Activated naive CD8-positive, alpha-beta T cell (primary cell): ENCODE measurements around the gene CHCHD6.

Source experiments
- H3K27ac Mint-ChIP-seq: one replicate; pipeline ENCODE4 v1.8.0; 2021; ENCODE audit warnings: mixed read lengths
- H3K27me3 Mint-ChIP-seq: one replicate; pipeline ENCODE4 v1.8.0; 2021; ENCODE audit warnings: mixed read lengths
- H3K36me3 Mint-ChIP-seq: one replicate; pipeline ENCODE4 v1.8.0; 2021; ENCODE audit warnings: mixed read lengths
- H3K4me1 Mint-ChIP-seq: one replicate; pipeline ENCODE4 v1.8.0; 2021; ENCODE audit warnings: low read depth, mixed read lengths
- H3K4me3 Mint-ChIP-seq: one replicate; pipeline ENCODE4 v1.8.0; 2021; ENCODE audit warnings: mild to moderate bottlenecking, mixed read lengths
- H3K9me3 Mint-ChIP-seq: one replicate; pipeline ENCODE4 v1.8.0; 2021; ENCODE audit warnings: low read depth, mixed read lengths

CHCHD6 gene

GRCh38 chr3:126928921-126929474 is 225.0 kb downstream of the CHCHD6 start:
- no peak overlapping the region for H3K27ac Mint-ChIP-seq
- H3K9me3 Mint-ChIP-seq, result no peaks in the 10 kb centered on the region

GRCh38 chr3:126930936-126931600 is 227.0 kb downstream of the CHCHD6 start:
- no peak overlapping the region for H3K4me3 Mint-ChIP-seq
- no peaks in the 10 kb centered on the region for H3K27me3 Mint-ChIP-seq
- peaks cover 2% of the 10 kb centered on the region for H3K36me3 Mint-ChIP-seq

More at GRCh38 chr3:126928921-126929474, 225.0 kb downstream of the CHCHD6 start:
- H3K4me1 Mint-ChIP-seq, result no peaks in the 10 kb centered on the region
- no peaks in the 10 kb centered on the region for H3K27me3 Mint-ChIP-seq
- no peak overlapping the region for H3K4me3 Mint-ChIP-seq
- peaks cover 6% of the 10 kb centered on the region for H3K36me3 Mint-ChIP-seq

GRCh38 chr3:126931806-126932187 is 227.8 kb downstream of the CHCHD6 start:
- H3K9me3 Mint-ChIP-seq, result no peaks in the 10 kb centered on the region

More at GRCh38 chr3:126930936-126931600, 227.0 kb downstream of the CHCHD6 start:
- Mint-ChIP-seq H3K4me1 (no peaks in the 10 kb centered on the region), H3K27ac (no peak overlapping the region), H3K9me3 (no peaks in the 10 kb centered on the region)

GRCh38 chr3:126932188-126932931 is 228.3 kb downstream of the CHCHD6 start:
- H3K27me3 Mint-ChIP-seq, result no peaks in the 10 kb centered on the region
- H3K4me1 Mint-ChIP-seq, result no peaks in the 10 kb centered on the region
- H3K4me3 Mint-ChIP-seq, result no peak overlapping the region
- no peak overlapping the region for H3K27ac Mint-ChIP-seq
- H3K9me3 Mint-ChIP-seq, result no peaks in the 10 kb centered on the region
- H3K36me3 Mint-ChIP-seq, result no peaks in the 10 kb centered on the region

More at GRCh38 chr3:126931806-126932187, 227.8 kb downstream of the CHCHD6 start:
- no peaks in the 10 kb centered on the region for H3K27me3 Mint-ChIP-seq
- H3K4me1 Mint-ChIP-seq, result no peaks in the 10 kb centered on the region
- no peak overlapping the region for H3K27ac Mint-ChIP-seq
- no peak overlapping the region for H3K4me3 Mint-ChIP-seq
- H3K36me3 Mint-ChIP-seq, result no peaks in the 10 kb centered on the region

GRCh38 chr3:126934031-126934531 is 230.0 kb downstream of the CHCHD6 start:
- Mint-ChIP-seq H3K4me3 (no peak overlapping the region), H3K27me3 (no peaks in the 10 kb centered on the region), H3K9me3 (no peaks in the 10 kb centered on the region), H3K36me3 (no peaks in the 10 kb centered on the region), H3K27ac (no peak overlapping the region), H3K4me1 (no peaks in the 10 kb centered on the region)

- Mint-ChIP-seq H3K27ac (no peak overlapping the region), H3K36me3 (no peaks in the 10 kb centered on the region), H3K27me3 (no peaks in the 10 kb centered on the region), H3K9me3 (no peaks in the 10 kb centered on the region), H3K4me3 (no peak overlapping the region), H3K4me1 (no peaks in the 10 kb centered on the region)
Observed at GRCh38 chr3:126934991-126935390, 231.0 kb downstream of the CHCHD6 start.

GRCh38 chr3:126935756-126936509 is 231.9 kb downstream of the CHCHD6 start:
- Mint-ChIP-seq H3K4me1 (no peaks in the 10 kb centered on the region), H3K4me3 (no peak overlapping the region), H3K27me3 (no peaks in the 10 kb centered on the region), H3K36me3 (no peaks in the 10 kb centered on the region), H3K27ac (no peak overlapping the region), H3K9me3 (no peaks in the 10 kb centered on the region)

GRCh38 chr3:126936853-126937425 is 232.9 kb downstream of the CHCHD6 start:
- Mint-ChIP-seq H3K36me3 (peaks cover 3% of the 10 kb centered on the region), H3K9me3 (no peaks in the 10 kb centered on the region), H3K27me3 (no peaks in the 10 kb centered on the region), H3K4me1 (no peaks in the 10 kb centered on the region), H3K27ac (no peak overlapping the region), H3K4me3 (no peak overlapping the region)

GRCh38 chr3:126937533-126937932 is 233.5 kb downstream of the CHCHD6 start:
- H3K27me3 Mint-ChIP-seq, result no peaks in the 10 kb centered on the region
- no peaks in the 10 kb centered on the region for H3K4me1 Mint-ChIP-seq
- H3K27ac Mint-ChIP-seq, result no peak overlapping the region
- no peak overlapping the region for H3K4me3 Mint-ChIP-seq
- H3K36me3 Mint-ChIP-seq, result peaks cover 3% of the 10 kb centered on the region
- H3K9me3 Mint-ChIP-seq, result no peaks in the 10 kb centered on the region

- Mint-ChIP-seq H3K27ac (no peak overlapping the region), H3K9me3 (no peaks in the 10 kb centered on the region), H3K36me3 (peaks cover 3% of the 10 kb centered on the region), H3K4me3 (no peak overlapping the region), H3K27me3 (no peaks in the 10 kb centered on the region), H3K4me1 (no peaks in the 10 kb centered on the region)
Observed at GRCh38 chr3:126937973-126938372, 233.9 kb downstream of the CHCHD6 start.

GRCh38 chr3:126938520-126939337 is 234.7 kb downstream of the CHCHD6 start:
- Mint-ChIP-seq H3K27ac (no peak overlapping the region), H3K4me3 (no peak overlapping the region), H3K9me3 (no peaks in the 10 kb centered on the region), H3K27me3 (no peaks in the 10 kb centered on the region), H3K4me1 (no peaks in the 10 kb centered on the region), H3K36me3 (peaks cover 3% of the 10 kb centered on the region)

GRCh38 chr3:126939338-126939718 is 235.3 kb downstream of the CHCHD6 start:
- Mint-ChIP-seq H3K27me3 (no peaks in the 10 kb centered on the region), H3K27ac (no peak overlapping the region)

GRCh38 chr3:126939733-126940132 is 235.7 kb downstream of the CHCHD6 start:
- no peaks in the 10 kb centered on the region for H3K4me1 Mint-ChIP-seq
- no peaks in the 10 kb centered on the region for H3K27me3 Mint-ChIP-seq
- no peaks in the 10 kb centered on the region for H3K9me3 Mint-ChIP-seq
- H3K27ac Mint-ChIP-seq, result no peak overlapping the region
- H3K36me3 Mint-ChIP-seq, result peaks cover 3% of the 10 kb centered on the region
- H3K4me3 Mint-ChIP-seq, result no peak overlapping the region

More at GRCh38 chr3:126939338-126939718, 235.3 kb downstream of the CHCHD6 start:
- Mint-ChIP-seq H3K4me3 (no peak overlapping the region), H3K4me1 (no peaks in the 10 kb centered on the region), H3K36me3 (peaks cover 3% of the 10 kb centered on the region), H3K9me3 (no peaks in the 10 kb centered on the region)
